SH-SY5Y (cell line): Measurements from ENCODE around the gene VWA3B.

Experiments
- GATA2 ChIP-seq: IDR thresholded peaks from 2 replicates; pipeline ENCODE4 v1.6.1; 2011; ENCODE audit warnings: mild to moderate bottlenecking, low read depth, low read length
- GATA3 ChIP-seq: IDR thresholded peaks from 2 replicates; pipeline ENCODE4 v1.6.1; 2011; ENCODE audit warnings: low read depth, mild to moderate bottlenecking, low read length, moderate library complexity

GRCh38 chr2:98241592-98241991 lies 154.6 kb downstream of the VWA3B start:
- TF ChIP-seq GATA2 (no peak), GATA3 (no peak)
